Liver (tissue), 9 donors: ENCODE data around the gene USP30. TPM values are rescaled to one million over a fixed set of nuclear protein-coding genes. Genes with fewer than 3 reads are reported as not detected.
"Not testable (repeated sequence)": the region's sequence is repeated elsewhere in the genome, so short reads cannot be mapped to it uniquely, and the experiment has no call there.

ENCODE experiments used
- DNase-seq: peaks from one replicate; pipeline ENCODE4 v3.0.0-alpha.2; 2017; ENCODE audit warnings: low spot score
- H3K27ac ChIP-seq, 2 donors: one replicate each; pipeline ENCODE4 v1.7.0; 2013; ENCODE audit warnings: inconsistent platforms in 2 of 2, low read length in 2 of 2, control low read depth in 1 of 2, low read depth in 1 of 2, mild to moderate bottlenecking in 1 of 2
- H3K27me3 ChIP-seq, 4 donors: one replicate each; pipeline versions ENCODE4 v1.6.1 to v1.7.0; 2013; ENCODE audit warnings: low read length in 3 of 4, inconsistent platforms in 1 of 4, mild to moderate bottlenecking in 1 of 4, moderate library complexity in 1 of 4; ENCODE audit not compliant: control insufficient read depth in 4 of 4, insufficient read depth in 4 of 4
- H3K36me3 ChIP-seq, 4 donors: one replicate each; pipeline versions ENCODE4 v1.6.1 to v1.7.0; 2013; ENCODE audit warnings: low read length in 3 of 4, mild to moderate bottlenecking in 3 of 4, low read depth in 1 of 4, moderate library complexity in 1 of 4; ENCODE audit not compliant: control insufficient read depth in 4 of 4, insufficient read depth in 3 of 4
- H3K4me1 ChIP-seq, 4 donors: one replicate each; pipeline versions ENCODE4 v1.6.1 to v1.7.0; 2013; ENCODE audit warnings: low read length in 3 of 4, mild to moderate bottlenecking in 3 of 4, moderate library complexity in 1 of 4; ENCODE audit not compliant: control insufficient read depth in 4 of 4, insufficient read depth in 4 of 4
- H3K4me3 ChIP-seq, 3 donors: one replicate each; pipeline versions ENCODE4 v1.6.1 to v1.7.0; 2013; ENCODE audit warnings: low read length in 3 of 3, control low read depth in 1 of 3, low read depth in 1 of 3, mild to moderate bottlenecking in 1 of 3
- H3K9ac ChIP-seq, 2 donors: one replicate each; pipeline ENCODE4 v1.7.0; 2013; ENCODE audit warnings: low read length in 2 of 2, mild to moderate bottlenecking in 2 of 2, moderate library complexity in 2 of 2, control low read depth in 1 of 2, low read depth in 1 of 2
- H3K9me3 ChIP-seq, 4 donors: one replicate each; pipeline versions ENCODE4 v1.6.1 to v1.7.0; 2013; ENCODE audit warnings: low read length in 3 of 4; ENCODE audit not compliant: control insufficient read depth in 4 of 4
- GABPA ChIP-seq, 2 donors: IDR thresholded peaks in 1 of 2; conservative IDR thresholded peaks in 1 of 2; 2 replicates each; pipeline ENCODE4 v1.6.1; 2016; ENCODE audit warnings: antibody characterized with exemption in 2 of 2, mild to moderate bottlenecking in 1 of 2, moderate library complexity in 1 of 2
- RXRA ChIP-seq, 2 donors: IDR thresholded peaks; 2 replicates each; pipeline ENCODE4 v1.6.1; 2017 to 2018; ENCODE audit warnings: antibody characterized with exemption in 2 of 2, mild to moderate bottlenecking in 1 of 2
- SP1 ChIP-seq: IDR thresholded peaks from 2 replicates; pipeline ENCODE4 v1.6.1; 2018; ENCODE audit warnings: antibody characterized with exemption, mild to moderate bottlenecking
- TAF1 ChIP-seq: conservative IDR thresholded peaks from 2 replicates; pipeline ENCODE4 v1.6.1; 2016; ENCODE audit warnings: antibody characterized with exemption, mild to moderate bottlenecking
- YY1 ChIP-seq: IDR thresholded peaks from 2 replicates; pipeline ENCODE4 v1.6.1; 2016; ENCODE audit warnings: antibody characterized with exemption, mild to moderate bottlenecking
- WGBS: extraction: QIAGEN DNeasy Blood & Tissue Kit; methylation state at CpG from one replicate; pipeline ENCODE4 v1.1.7; 2013; 5-methylcytosine and 5-hydroxymethylcytosine counted together
- polyA plus RNA-seq, 2 donors: library from polyadenylated mRNA; stranded (reverse) in 1 of 2; unstranded in 1 of 2; fragments of 200-250 nt in 1 of 2; fragments of >200 nt in 1 of 2; fragmentation: Nextera tagmentation in 1 of 2; extraction: Ambion mirVana in 1 of 2; gene quantifications; one replicate each; pipeline versions ENCODE4 v1.2.1 to v1.2.3, GENCODE V29; 2013 to 2015
- total RNA-seq, 2 donors: library from RNA; depleted of rRNA; stranded (reverse); fragments of >200 nt; gene quantifications; one replicate each; pipeline ENCODE4 v1.2.3, GENCODE V29; 2014
- TF ChIP-seq, protein P1 (sequence below): IDR thresholded peaks from 2 replicates; pipeline ENCODE4 v1.6.1; 2016; ENCODE audit warnings: antibody characterized with exemption, mild to moderate bottlenecking
- TF ChIP-seq, protein P2 (sequence below): IDR thresholded peaks from 2 replicates; pipeline ENCODE4 v1.6.1; 2016; ENCODE audit warnings: antibody characterized with exemption
- donor health status: healthy.
- donor health status: healthy.
- donor health status: healthy.
- donor health status: healthy.
- donor health status: healthy.

Gene USP30
- total and polyA plus RNA-seq, 4 donors, result 6.4 to 12.1 (median 9.4) TPM

DNA sequence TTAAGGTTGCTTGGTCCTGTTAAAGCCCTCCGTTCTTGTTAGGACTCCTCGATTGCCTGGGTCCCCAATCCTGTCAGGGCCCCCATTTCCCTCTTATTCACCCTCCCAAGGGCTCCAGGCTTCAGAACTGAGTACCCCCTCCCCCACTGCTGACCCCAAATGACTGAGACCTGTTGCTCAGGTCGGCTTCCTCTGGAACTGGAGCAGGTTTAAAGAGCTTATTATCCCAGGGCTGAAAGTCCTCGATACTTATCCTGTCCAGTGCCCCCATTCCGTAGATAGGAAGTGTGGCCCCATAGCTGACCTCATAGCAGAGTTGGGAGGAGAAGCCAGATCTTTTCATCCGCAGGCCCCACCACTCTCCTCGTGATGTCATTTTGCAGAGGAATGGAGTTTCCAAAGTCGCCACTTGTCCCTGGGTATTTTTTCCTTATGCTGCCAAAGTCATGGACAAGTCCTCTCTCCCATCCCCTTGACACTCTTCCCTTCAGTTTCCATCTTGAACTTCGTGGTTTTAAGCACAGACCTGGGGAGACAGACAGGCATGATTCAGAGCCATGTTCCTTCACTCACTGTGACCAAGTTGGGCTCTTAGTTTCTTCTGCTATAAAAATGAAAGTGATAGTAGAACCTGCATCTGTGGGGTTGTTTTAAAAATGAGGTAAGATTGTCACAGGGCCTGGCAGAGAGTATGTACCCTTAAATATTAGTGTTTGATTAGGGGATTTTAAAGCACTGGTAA, 1.2 kb downstream of the USP30 start:
- WGBS, result 5% methylated on average over 9 of the region's 9 CpGs
- H3K9me3 ChIP-seq, result no peaks in the 10 kb centered on the region
- H3K36me3 ChIP-seq, result no peaks in the 10 kb centered on the region
- peak overlapping the region; percentile 83 to 98 for H3K9ac ChIP-seq
- DNase-seq, result no peak
- H3K27me3 ChIP-seq, result no peaks in the 10 kb centered on the region
- TF ChIP-seq RXRA (IDR thresholded peaks at IDR 0.05) (peak in 1 of 2 donors; percentile 57), YY1 (peak; percentile 51), SP1 (peak; percentile 11)
- TF ChIP-seq, protein P1, sequence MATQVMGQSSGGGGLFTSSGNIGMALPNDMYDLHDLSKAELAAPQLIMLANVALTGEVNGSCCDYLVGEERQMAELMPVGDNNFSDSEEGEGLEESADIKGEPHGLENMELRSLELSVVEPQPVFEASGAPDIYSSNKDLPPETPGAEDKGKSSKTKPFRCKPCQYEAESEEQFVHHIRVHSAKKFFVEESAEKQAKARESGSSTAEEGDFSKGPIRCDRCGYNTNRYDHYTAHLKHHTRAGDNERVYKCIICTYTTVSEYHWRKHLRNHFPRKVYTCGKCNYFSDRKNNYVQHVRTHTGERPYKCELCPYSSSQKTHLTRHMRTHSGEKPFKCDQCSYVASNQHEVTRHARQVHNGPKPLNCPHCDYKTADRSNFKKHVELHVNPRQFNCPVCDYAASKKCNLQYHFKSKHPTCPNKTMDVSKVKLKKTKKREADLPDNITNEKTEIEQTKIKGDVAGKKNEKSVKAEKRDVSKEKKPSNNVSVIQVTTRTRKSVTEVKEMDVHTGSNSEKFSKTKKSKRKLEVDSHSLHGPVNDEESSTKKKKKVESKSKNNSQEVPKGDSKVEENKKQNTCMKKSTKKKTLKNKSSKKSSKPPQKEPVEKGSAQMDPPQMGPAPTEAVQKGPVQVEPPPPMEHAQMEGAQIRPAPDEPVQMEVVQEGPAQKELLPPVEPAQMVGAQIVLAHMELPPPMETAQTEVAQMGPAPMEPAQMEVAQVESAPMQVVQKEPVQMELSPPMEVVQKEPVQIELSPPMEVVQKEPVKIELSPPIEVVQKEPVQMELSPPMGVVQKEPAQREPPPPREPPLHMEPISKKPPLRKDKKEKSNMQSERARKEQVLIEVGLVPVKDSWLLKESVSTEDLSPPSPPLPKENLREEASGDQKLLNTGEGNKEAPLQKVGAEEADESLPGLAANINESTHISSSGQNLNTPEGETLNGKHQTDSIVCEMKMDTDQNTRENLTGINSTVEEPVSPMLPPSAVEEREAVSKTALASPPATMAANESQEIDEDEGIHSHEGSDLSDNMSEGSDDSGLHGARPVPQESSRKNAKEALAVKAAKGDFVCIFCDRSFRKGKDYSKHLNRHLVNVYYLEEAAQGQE, result peak; percentile 21
- TF ChIP-seq, protein P2, sequence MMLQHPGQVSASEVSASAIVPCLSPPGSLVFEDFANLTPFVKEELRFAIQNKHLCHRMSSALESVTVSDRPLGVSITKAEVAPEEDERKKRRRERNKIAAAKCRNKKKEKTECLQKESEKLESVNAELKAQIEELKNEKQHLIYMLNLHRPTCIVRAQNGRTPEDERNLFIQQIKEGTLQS, result no peak
- H3K27ac ChIP-seq, result peak overlapping the region; percentile 89 to 92
- peak overlapping the region; percentile 90 to 97 (median 96) for H3K4me3 ChIP-seq
- H3K4me1 ChIP-seq, result peaks cover 2 to 48% (median 30%) of the 10 kb centered on the region in 4 donors

DNA sequence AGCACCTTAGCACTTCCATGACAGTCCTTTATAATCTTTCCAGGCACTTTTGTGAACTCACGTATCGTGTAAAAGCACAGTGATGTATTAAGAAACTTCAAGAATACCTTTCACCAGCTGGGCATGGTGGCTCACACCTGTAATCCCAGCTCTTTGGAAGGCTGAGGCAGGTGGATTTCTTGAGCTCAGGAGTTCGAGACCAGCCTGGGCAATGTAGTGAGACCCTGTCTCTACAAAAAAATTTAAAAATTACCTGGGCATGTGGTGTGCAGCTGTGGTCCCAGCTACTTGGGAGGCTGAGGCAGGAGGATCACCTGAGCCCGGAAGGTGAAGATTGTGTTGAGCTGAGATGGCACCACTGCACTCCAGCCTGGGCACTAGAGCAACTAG, 1.7 kb downstream of the USP30 start:
- Histone ChIP-seq H3K4me1 (peaks cover 2 to 54% (median 31%) of the 10 kb centered on the region in 4 donors), H3K9ac (peak overlapping the region; percentile 83 to 98), H3K27ac (peak overlapping the region; percentile 89 to 92), H3K4me3 (peak overlapping the region; percentile 90 to 97 (median 96))
- not testable (repeated sequence) for H3K9me3 ChIP-seq, H3K27me3 ChIP-seq, DNase-seq, H3K36me3 ChIP-seq
- 52% methylated on average over 4 of the region's 4 CpGs for WGBS

DNA sequence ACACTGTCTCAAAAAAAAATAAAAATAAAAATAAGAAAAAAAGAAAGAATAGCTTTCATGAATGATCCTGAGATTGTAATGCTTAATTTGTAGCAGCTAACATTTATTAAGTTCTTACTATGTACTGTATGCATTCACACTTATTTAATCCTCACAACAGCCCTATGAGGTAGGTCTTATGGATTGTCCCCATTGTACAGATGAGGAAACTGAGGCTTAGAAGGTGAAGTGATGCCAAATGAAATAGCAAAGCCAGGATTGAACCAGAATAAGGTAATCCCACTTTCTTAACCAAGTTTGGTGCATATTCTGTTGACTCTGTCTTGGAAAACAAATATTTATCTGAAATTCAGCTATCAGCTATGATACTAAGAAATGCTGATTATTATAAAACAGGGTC, 2.1 kb downstream of the USP30 start:
- no peaks in the 10 kb centered on the region for H3K27me3 ChIP-seq
- H3K4me3 ChIP-seq, result no peak overlapping the region
- H3K9me3 ChIP-seq, result no peaks in the 10 kb centered on the region
- peaks cover 2 to 58% (median 31%) of the 10 kb centered on the region in 4 donors for H3K4me1 ChIP-seq
- no peak overlapping the region for H3K9ac ChIP-seq
- no peaks in the 10 kb centered on the region for H3K36me3 ChIP-seq
- peak in 1 of 2 donors; percentile 14 for TF ChIP-seq RXRA (IDR thresholded peaks at IDR 0.05)
- no peak for TF ChIP-seq GABPA (IDR thresholded peaks at IDR 0.05 in 1 of 2, conservative IDR thresholded peaks at IDR 0.05 in 1 of 2)
- no peak for DNase-seq
- H3K27ac ChIP-seq, result peak overlapping the region; percentile 2 to 92

DNA sequence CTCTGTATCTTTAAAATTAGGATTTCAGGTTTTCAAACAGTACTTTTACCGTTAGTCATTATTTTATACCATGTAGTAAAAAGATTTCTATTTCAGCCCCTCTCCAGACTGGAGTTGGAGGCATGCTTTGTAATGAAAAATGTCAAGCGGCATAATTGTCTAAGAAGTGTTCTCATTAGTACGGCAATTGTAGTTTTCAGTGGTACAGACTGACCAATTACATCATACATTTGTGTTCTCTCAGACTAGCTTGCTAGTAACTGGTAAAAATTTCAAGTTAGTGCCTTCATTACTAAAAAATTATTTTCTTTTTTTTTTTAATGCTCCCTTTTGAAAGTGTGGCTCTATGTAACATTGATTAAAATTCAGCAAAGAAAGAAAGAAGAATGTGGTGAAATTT, 4.5 kb downstream of the USP30 start:
- no peak for TF ChIP-seq TAF1
- TF ChIP-seq, protein P2, result no peak
- Histone ChIP-seq H3K9ac (no peak overlapping the region), H3K27me3 (no peaks in the 10 kb centered on the region), H3K36me3 (peaks cover 0 to 4% (median 2%) of the 10 kb centered on the region in 4 donors), H3K4me3 (no peak overlapping the region), H3K27ac (no peak overlapping the region), H3K9me3 (no peaks in the 10 kb centered on the region), H3K4me1 (peaks cover 2 to 60% (median 29%) of the 10 kb centered on the region in 4 donors)
- 69% methylated on average over 3 of the region's 3 CpGs for WGBS
- DNase-seq, result no peak
